Stimulated activated naive CD8-positive, alpha-beta T cell treated with anti-CD3 and anti-CD28 coated beads, Interleukin-15, amount 100 ng/mL, for 72 hours (primary cell): ENCODE data around the gene ARMCX4.
"Not testable (repeated sequence)": the region's sequence is repeated elsewhere in the genome, so short reads cannot be mapped to it uniquely, and the experiment has no call there.

Source experiments
- ATAC-seq: fragments of 150-1000 bp; cut with Tn5 transposase; 2 replicates; pipeline ENCODE4 v1.10.0; 2021; ENCODE audit warnings: mild to moderate bottlenecking, moderate library complexity
- DNase-seq, 2 donors: peaks; one replicate each; pipeline ENCODE4 v3.0.0; 2021 to 2022
- H3K27ac Mint-ChIP-seq, 2 donors: one replicate each; pipeline ENCODE4 v1.8.0; 2022; ENCODE audit warnings: mild to moderate bottlenecking in 2 of 2, mixed read lengths in 2 of 2, moderate library complexity in 2 of 2
- H3K27me3 Mint-ChIP-seq: one replicate; pipeline ENCODE4 v1.8.0; 2022; ENCODE audit warnings: mixed read lengths
- H3K4me1 Mint-ChIP-seq: one replicate; pipeline ENCODE4 v1.8.0; 2022; ENCODE audit warnings: mild to moderate bottlenecking, mixed read lengths
- H3K4me3 Mint-ChIP-seq, 2 donors: one replicate each; pipeline ENCODE4 v1.8.0; 2022; ENCODE audit warnings: mild to moderate bottlenecking in 2 of 2, mixed read lengths in 2 of 2, moderate library complexity in 1 of 2
- H3K9me3 Mint-ChIP-seq, 2 donors: one replicate each; pipeline ENCODE4 v1.8.0; 2022; ENCODE audit warnings: mixed read lengths in 2 of 2

The ARMCX4 gene

GRCh38 chrX:101485212-101485949 lies at the start of gene ARMCX4:
TSS of gene ARMCX4 (plus strand) at chrX:101485456. CDS start at chrX:101488590, 3,134 bp downstream.
- Mint-ChIP-seq H3K9me3 (no peaks in the 10 kb centered on the region), H3K27ac (peak within 1 kb of the TSS in 1 of 2 donors; percentile 40), H3K27me3 (no peaks in the 10 kb centered on the region), H3K4me1 (peaks cover 13% of the 10 kb centered on the region), H3K4me3 (peak within 1 kb of the TSS; percentile 74 to 85)
- peak; percentile 30 to 36 for DNase-seq
- ATAC-seq = peak; percentile 89

GRCh38 chrX:101442085-101442484 lies 43.2 kb upstream of the ARMCX4 start:
- no peak for ATAC-seq
- H3K27ac Mint-ChIP-seq = no peak overlapping the region
- no peaks in the 10 kb centered on the region for H3K27me3 Mint-ChIP-seq
- DNase-seq = no peak
- H3K4me1 Mint-ChIP-seq = peaks cover 6% of the 10 kb centered on the region
- no peaks in the 10 kb centered on the region for H3K9me3 Mint-ChIP-seq
- no peak overlapping the region for H3K4me3 Mint-ChIP-seq

- Mint-ChIP-seq H3K9me3 (no peaks in the 10 kb centered on the region), H3K4me1 (no peaks in the 10 kb centered on the region), H3K4me3 (no peak overlapping the region), H3K27ac (no peak overlapping the region), H3K27me3 (no peaks in the 10 kb centered on the region)
- DNase-seq = no peak
- no peak for ATAC-seq
Measured at GRCh38 chrX:101449279-101449678, 36.0 kb upstream of the ARMCX4 start.

GRCh38 chrX:101450085-101450484 lies 35.2 kb upstream of the ARMCX4 start:
- DNase-seq (no peak), ATAC-seq (no peak)
- H3K27me3 Mint-ChIP-seq = no peaks in the 10 kb centered on the region
- no peak overlapping the region for H3K4me3 Mint-ChIP-seq
- H3K9me3 Mint-ChIP-seq = no peaks in the 10 kb centered on the region
- no peak overlapping the region for H3K27ac Mint-ChIP-seq
- no peaks in the 10 kb centered on the region for H3K4me1 Mint-ChIP-seq

GRCh38 chrX:101450961-101451360 lies 34.3 kb upstream of the ARMCX4 start:
- Mint-ChIP-seq H3K9me3 (no peaks in the 10 kb centered on the region), H3K4me3 (no peak overlapping the region), H3K27me3 (no peaks in the 10 kb centered on the region), H3K4me1 (no peaks in the 10 kb centered on the region), H3K27ac (no peak overlapping the region)
- ATAC-seq = no peak
- no peak for DNase-seq

- Mint-ChIP-seq H3K27ac (no peak overlapping the region), H3K4me3 (no peak overlapping the region), H3K4me1 (no peaks in the 10 kb centered on the region), H3K9me3 (no peaks in the 10 kb centered on the region), H3K27me3 (no peaks in the 10 kb centered on the region)
- ATAC-seq (no peak), DNase-seq (no peak)
Measured at GRCh38 chrX:101452056-101452455, 33.2 kb upstream of the ARMCX4 start.

- Mint-ChIP-seq H3K27ac (no peak overlapping the region), H3K9me3 (no peaks in the 10 kb centered on the region), H3K4me1 (no peaks in the 10 kb centered on the region), H3K27me3 (no peaks in the 10 kb centered on the region), H3K4me3 (no peak overlapping the region)
- DNase-seq (no peak), ATAC-seq (no peak)
Measured at GRCh38 chrX:101460669-101461068, 24.6 kb upstream of the ARMCX4 start.

GRCh38 chrX:101462892-101463291 lies 22.4 kb upstream of the ARMCX4 start:
- Mint-ChIP-seq H3K4me3 (no peak overlapping the region), H3K27ac (no peak overlapping the region)

GRCh38 chrX:101478366-101478765 lies 6.9 kb upstream of the ARMCX4 start:
- Mint-ChIP-seq H3K4me1 (no peaks in the 10 kb centered on the region), H3K9me3 (no peaks in the 10 kb centered on the region), H3K27me3 (no peaks in the 10 kb centered on the region), H3K4me3 (no peak overlapping the region), H3K27ac (no peak overlapping the region)
- DNase-seq (no peak), ATAC-seq (no peak)

More at GRCh38 chrX:101462892-101463291, 22.4 kb upstream of the ARMCX4 start:
- no peaks in the 10 kb centered on the region for H3K9me3 Mint-ChIP-seq
- no peaks in the 10 kb centered on the region for H3K4me1 Mint-ChIP-seq
- DNase-seq = no peak
- H3K27me3 Mint-ChIP-seq = no peaks in the 10 kb centered on the region
- no peak for ATAC-seq

- ATAC-seq = no peak
- no peaks in the 10 kb centered on the region for H3K27me3 Mint-ChIP-seq
- peaks cover 13% of the 10 kb centered on the region for H3K4me1 Mint-ChIP-seq
- no peak overlapping the region for H3K27ac Mint-ChIP-seq
- DNase-seq = no peak
- H3K4me3 Mint-ChIP-seq = no peak overlapping the region
- no peaks in the 10 kb centered on the region for H3K9me3 Mint-ChIP-seq
Measured at GRCh38 chrX:101482296-101482695, 3.0 kb upstream of the ARMCX4 start.

GRCh38 chrX:101483705-101484104 lies 1.6 kb upstream of the ARMCX4 start:
- Mint-ChIP-seq H3K4me1 (peaks cover 13% of the 10 kb centered on the region), H3K27ac (no peak overlapping the region), H3K4me3 (no peak overlapping the region), H3K9me3 (no peaks in the 10 kb centered on the region), H3K27me3 (no peaks in the 10 kb centered on the region)
- no peak for DNase-seq
- no peak for ATAC-seq

- ATAC-seq (no peak), DNase-seq (no peak)
- no peak overlapping the region for H3K4me3 Mint-ChIP-seq
- H3K27ac Mint-ChIP-seq = no peak overlapping the region
- H3K9me3 Mint-ChIP-seq = no peaks in the 10 kb centered on the region
- peaks cover 13% of the 10 kb centered on the region for H3K4me1 Mint-ChIP-seq
- no peaks in the 10 kb centered on the region for H3K27me3 Mint-ChIP-seq
Measured at GRCh38 chrX:101484135-101484534, 1.1 kb upstream of the ARMCX4 start.

- H3K4me1 Mint-ChIP-seq = peaks cover 18% of the 10 kb centered on the region
- no peak for ATAC-seq
- H3K9me3 Mint-ChIP-seq = no peaks in the 10 kb centered on the region
- no peak overlapping the region for H3K4me3 Mint-ChIP-seq
- peak overlapping the region in 1 of 2 donors; percentile 86 for H3K27ac Mint-ChIP-seq
- DNase-seq = no peak
- no peaks in the 10 kb centered on the region for H3K27me3 Mint-ChIP-seq
Measured at GRCh38 chrX:101488796-101489195, 3.5 kb downstream of the ARMCX4 start.

- peak overlapping the region in 1 of 2 donors; percentile 74 for H3K27ac Mint-ChIP-seq
- ATAC-seq (no peak), DNase-seq (no peak)
- no peak overlapping the region for H3K4me3 Mint-ChIP-seq
- H3K4me1 Mint-ChIP-seq = peaks cover 5% of the 10 kb centered on the region
- H3K27me3 Mint-ChIP-seq = no peaks in the 10 kb centered on the region
- no peaks in the 10 kb centered on the region for H3K9me3 Mint-ChIP-seq
Measured at GRCh38 chrX:101491943-101492342, 6.7 kb downstream of the ARMCX4 start.

- ATAC-seq (no peak), DNase-seq (no peak)
- Mint-ChIP-seq H3K27me3 (no peaks in the 10 kb centered on the region), H3K27ac (peak overlapping the region in 1 of 2 donors; percentile 78), H3K4me1 (peaks cover 5% of the 10 kb centered on the region), H3K9me3 (no peaks in the 10 kb centered on the region), H3K4me3 (no peak overlapping the region)
Measured at GRCh38 chrX:101493225-101493624, 8.0 kb downstream of the ARMCX4 start.

GRCh38 chrX:101502929-101503328 lies 17.7 kb downstream of the ARMCX4 start:
- not testable (repeated sequence) for H3K27ac Mint-ChIP-seq, H3K4me1 Mint-ChIP-seq, H3K4me3 Mint-ChIP-seq, ATAC-seq, H3K9me3 Mint-ChIP-seq, DNase-seq, H3K27me3 Mint-ChIP-seq

- ATAC-seq (no peak), DNase-seq (no peak)
- Mint-ChIP-seq H3K27ac (no peak overlapping the region), H3K4me1 (no peaks in the 10 kb centered on the region), H3K4me3 (no peak overlapping the region), H3K27me3 (no peaks in the 10 kb centered on the region), H3K9me3 (no peaks in the 10 kb centered on the region)
Measured at GRCh38 chrX:101507372-101507771, 22.1 kb downstream of the ARMCX4 start.
